PC-3 (cell line): ENCODE results near the gene WDPCP.

Experiments
- CTCF ChIP-seq: fragments of 300-600 bp; sonication (generic); conservative IDR thresholded peaks from 2 replicates; pipeline ENCODE4 v1.5.1; 2017; ENCODE audit warnings: antibody characterized with exemption, low read depth, mild to moderate bottlenecking, low read length
- EZH2 ChIP-seq: fragments of 300-600 bp; sonication (generic); IDR thresholded peaks from one replicate; pipeline ENCODE4 v1.6.1; 2017; ENCODE audit warnings: antibody characterized with exemption, mild to moderate bottlenecking, low read length; ENCODE audit not compliant: unreplicated experiment
- EZH2phosphoT487 ChIP-seq: fragments of 300-600 bp; sonication (generic); IDR thresholded peaks from 2 replicates; pipeline ENCODE4 v1.6.1; 2018; ENCODE audit warnings: mild to moderate bottlenecking, antibody characterized with exemption, low read length, borderline replicate concordance

GRCh38 chr2:63081404-63081803, 506.9 kb downstream of the WDPCP start:
- TF ChIP-seq CTCF = no peak
- TF ChIP-seq EZH2phosphoT487 = no peak
- no peak for TF ChIP-seq EZH2
